RPMI8226 (cell line): Measurements from ENCODE around the gene TSPAN9.
A peak's percentile ranks its signal among the peaks of the same experiment; 100 is the strongest.

Source experiments
- DNase-seq: peaks from one replicate; pipeline ENCODE4 v3.0.0-alpha.2; 2015

TSPAN9 gene

GRCh38 chr12:3230758-3231375 lies 153.7 kb downstream of the TSPAN9 start:
- no peak for DNase-seq

- DNase-seq: no peak
These were observed 154.3 kb downstream of the TSPAN9 start for GRCh38 chr12:3231399-3231876.

- DNase-seq: no peak
These were observed 156.6 kb downstream of the TSPAN9 start for GRCh38 chr12:3233797-3234196.

GRCh38 chr12:3236345-3237187 lies 159.4 kb downstream of the TSPAN9 start:
- peak; percentile 69 for DNase-seq

- no peak for DNase-seq
These were observed 161.0 kb downstream of the TSPAN9 start for GRCh38 chr12:3238196-3238595.

- DNase-seq: no peak
These were observed 164.4 kb downstream of the TSPAN9 start for GRCh38 chr12:3241621-3242020.

- DNase-seq: no peak
These were observed 165.2 kb downstream of the TSPAN9 start for GRCh38 chr12:3242199-3242863.

- no peak for DNase-seq
These were observed 166.4 kb downstream of the TSPAN9 start for GRCh38 chr12:3243376-3244084.

- DNase-seq: no peak
These were observed 167.1 kb downstream of the TSPAN9 start for GRCh38 chr12:3244219-3244750.

GRCh38 chr12:3246253-3246652 lies 169.1 kb downstream of the TSPAN9 start:
- DNase-seq: no peak

- DNase-seq: no peak
These were observed 169.9 kb downstream of the TSPAN9 start for GRCh38 chr12:3247077-3247476.

- no peak for DNase-seq
These were observed 170.5 kb downstream of the TSPAN9 start for GRCh38 chr12:3247629-3248161.

- no peak for DNase-seq
These were observed 172.1 kb downstream of the TSPAN9 start for GRCh38 chr12:3249081-3249800.

GRCh38 chr12:3250034-3250433 lies 172.9 kb downstream of the TSPAN9 start:
- DNase-seq: no peak

GRCh38 chr12:3250576-3250975 lies 173.4 kb downstream of the TSPAN9 start:
- DNase-seq: no peak

- no peak for DNase-seq
These were observed 173.9 kb downstream of the TSPAN9 start for GRCh38 chr12:3251067-3251466.

- DNase-seq: no peak
These were observed 174.5 kb downstream of the TSPAN9 start for GRCh38 chr12:3251691-3252090.

GRCh38 chr12:3252450-3252891 lies 175.3 kb downstream of the TSPAN9 start:
- no peak for DNase-seq

GRCh38 chr12:3253682-3254275 lies 176.6 kb downstream of the TSPAN9 start:
- DNase-seq: no peak

- DNase-seq: no peak
These were observed 177.9 kb downstream of the TSPAN9 start for GRCh38 chr12:3255057-3255456.

- DNase-seq: no peak
These were observed 179.0 kb downstream of the TSPAN9 start for GRCh38 chr12:3256103-3256631.
